Suppressor macrophage (primary cell): ENCODE data around the gene MAGEA10.
"Not testable (repeated sequence)": the region's sequence is repeated elsewhere in the genome, so short reads cannot be mapped to it uniquely, and the experiment has no call there.

Experiments
- DNase-seq, 4 experiments: peaks; one replicate each; pipeline ENCODE4 v3.0.0-alpha.2; 2020 to 2022
- total RNA-seq, 17 experiments: gene quantifications; one replicate each; lab custom pipeline; 2026; ENCODE audit warnings: mixed read lengths in 6 of 17, inconsistent platforms in 3 of 17; lab: John Stamatoyannopoulos, UW

The MAGEA10 gene
- 0 to 0.66 (median 0) reads per million in 17 experiments for total RNA-seq

- no peak for DNase-seq
These were observed at the start of gene MAGEA10 for GRCh38 chrX:152138388-152138784. Gene MAGEA10 (minus strand): TSS chrX:152138577. CDS start chrX:152135620, 2,957 bp downstream.

- no peak for DNase-seq
These were observed 39.3 kb upstream of the MAGEA10 start for GRCh38 chrX:152177497-152178269.

DNA sequence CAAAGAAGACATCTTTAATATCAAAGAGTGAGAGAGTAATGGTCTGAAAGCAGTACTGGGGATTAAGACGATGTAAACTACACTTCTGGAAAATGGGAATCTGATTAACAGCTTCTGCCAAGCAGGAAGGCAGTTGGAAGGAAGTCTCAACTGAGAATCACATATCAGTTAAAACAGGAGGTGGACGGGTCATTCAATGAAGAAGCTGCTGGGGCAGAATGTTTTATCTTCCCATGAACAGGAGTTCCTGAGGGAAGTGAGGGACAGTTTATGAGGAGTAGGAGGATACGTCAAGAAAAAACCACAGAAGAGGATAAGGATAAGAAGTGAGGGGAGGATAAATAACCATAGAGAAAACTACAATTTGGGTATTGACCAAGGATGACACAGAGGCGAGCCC is 38.7 kb upstream of the MAGEA10 start:
- no peak for DNase-seq

DNA sequence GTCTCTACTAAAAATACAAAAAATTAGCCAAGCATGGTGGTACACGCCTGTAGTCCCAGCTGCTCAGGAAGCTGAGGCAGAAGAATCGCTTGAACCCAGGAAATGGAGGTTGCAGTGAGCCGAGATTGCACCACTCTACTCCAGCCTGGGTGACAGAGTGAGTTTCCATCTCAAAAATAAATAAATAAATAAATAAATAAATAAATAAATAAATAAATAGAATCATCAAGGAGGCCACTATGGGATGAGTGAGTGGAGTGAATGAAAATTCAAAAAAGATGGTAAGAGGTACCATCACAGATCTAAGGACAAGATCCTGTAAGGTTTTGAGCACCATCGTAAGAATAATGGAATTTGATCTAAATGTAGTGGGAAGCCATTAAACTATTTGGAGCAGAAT is 37.5 kb upstream of the MAGEA10 start:
- not testable (repeated sequence) for DNase-seq

DNA sequence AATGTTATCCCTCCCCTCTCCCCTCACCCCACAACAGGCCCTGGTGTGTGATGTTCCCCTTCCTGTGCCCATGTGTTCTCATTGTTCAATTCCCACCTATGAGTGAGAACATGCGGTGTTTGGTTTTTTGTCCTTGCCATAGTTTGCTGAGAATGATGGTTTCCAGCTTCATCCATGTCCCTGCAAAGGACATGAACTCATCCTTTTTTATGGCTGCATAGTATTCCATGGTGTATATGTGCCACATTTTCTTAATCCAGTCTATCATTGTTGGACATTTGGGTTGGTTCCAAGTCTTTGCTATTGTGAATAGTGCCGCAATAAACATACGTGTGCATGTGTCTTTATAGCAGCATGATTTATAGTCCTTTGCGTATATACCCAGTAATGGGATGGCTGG is 35.5 kb upstream of the MAGEA10 start:
- DNase-seq: not testable (repeated sequence)

GRCh38 chrX:152170621-152171020 is 32.2 kb upstream of the MAGEA10 start:
- DNase-seq: no peak

DNA sequence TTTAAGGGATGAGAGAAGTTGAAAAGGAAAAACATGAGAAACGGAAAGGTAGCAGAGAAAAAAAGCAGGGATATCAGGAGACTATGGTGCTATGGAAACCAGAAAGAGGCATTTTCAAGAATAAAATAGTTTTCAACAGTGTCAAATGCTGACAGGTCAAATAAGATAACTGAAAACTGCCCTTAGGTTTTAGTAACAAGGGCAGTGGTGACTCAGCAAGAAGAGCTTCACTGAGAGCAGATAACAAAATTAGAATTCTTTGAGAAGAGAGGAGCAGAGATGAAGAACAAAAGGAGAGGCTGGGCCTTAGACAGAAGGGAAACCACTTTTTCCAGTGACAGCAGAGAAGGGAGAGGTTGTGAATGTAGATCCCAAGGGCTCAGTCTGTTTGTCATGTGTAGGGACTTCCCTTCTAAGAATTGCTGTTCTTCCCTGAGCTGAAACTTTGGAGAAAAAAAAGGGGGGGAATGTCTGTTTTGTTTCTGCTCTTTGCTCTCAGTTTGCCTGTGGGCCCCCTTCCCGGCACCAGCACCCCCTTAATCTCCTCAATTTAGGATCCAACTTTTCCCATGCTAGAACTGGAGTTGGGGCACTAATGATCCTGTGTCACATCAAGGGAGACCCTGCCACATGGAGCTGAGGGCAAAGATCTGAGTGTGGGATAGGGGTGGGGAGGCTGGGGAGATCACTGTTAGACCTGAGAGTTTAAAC is 26.8 kb upstream of the MAGEA10 start:
- DNase-seq: no peak

DNA sequence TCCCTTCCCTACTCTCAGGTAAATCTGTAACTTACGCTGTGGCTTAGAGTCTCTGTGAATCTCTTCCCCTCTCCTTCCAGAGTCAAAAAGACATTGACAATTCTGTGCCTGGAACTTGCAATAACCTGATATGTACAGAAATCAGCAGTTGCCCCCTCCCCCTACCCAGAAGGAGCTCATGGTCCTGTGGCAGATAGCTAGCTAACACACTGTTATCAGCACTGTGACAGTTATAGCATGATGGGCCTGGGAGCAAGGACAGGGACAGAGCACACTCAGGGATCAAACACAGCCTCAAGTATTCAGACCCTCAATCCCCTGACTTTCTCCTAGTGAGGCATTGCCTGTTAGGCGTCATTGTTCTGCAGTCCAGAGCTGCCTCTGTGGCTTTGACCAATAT is 18.7 kb upstream of the MAGEA10 start:
- DNase-seq: no peak

DNA sequence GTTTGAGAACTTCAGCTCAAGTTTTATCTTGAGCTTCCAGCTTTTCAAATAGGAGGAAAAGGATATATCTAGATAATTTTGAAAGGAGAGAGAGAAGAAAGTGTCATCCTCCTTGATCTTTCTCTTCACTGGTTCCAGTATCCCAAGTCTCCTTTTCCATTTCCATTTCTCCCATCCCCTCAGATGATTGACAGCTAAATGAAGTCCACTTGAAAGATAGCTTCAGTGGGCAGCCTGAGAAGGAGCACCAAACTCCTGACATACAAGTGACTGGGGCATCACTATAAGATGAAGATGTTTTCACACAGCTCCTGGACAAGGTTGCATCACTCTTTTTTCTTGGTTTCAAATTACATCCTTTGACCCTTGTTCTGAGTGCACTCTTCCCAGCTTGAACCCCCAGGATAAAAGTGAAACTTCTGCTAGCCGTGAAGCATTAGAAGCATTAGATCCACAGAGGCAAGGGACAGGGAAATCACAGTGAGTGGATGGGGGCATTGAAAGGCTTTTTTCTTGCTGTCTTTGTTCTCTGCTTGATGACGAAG is 17.5 kb upstream of the MAGEA10 start:
- no peak for DNase-seq

DNA sequence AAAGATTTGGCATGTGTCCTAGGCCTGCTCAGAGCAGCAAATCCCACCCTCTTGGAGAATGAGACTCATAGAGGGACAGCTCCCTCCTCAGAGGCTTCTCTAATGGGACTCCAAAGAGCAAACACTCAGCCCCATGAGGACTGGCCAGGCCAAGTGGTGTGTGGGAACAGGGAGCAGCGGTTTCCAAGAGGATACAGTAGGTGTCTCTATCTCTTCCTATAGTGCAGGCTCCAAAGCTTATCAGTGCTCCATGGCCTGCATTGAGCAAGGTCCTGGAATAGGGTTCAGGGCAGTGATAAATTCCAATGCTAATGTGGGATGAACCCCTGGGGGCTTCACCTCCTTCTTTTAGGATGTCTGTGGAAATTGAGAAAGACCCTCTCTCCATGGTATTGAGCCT is 15.7 kb upstream of the MAGEA10 start:
- DNase-seq: no peak

GRCh38 chrX:152151256-152151655 is 12.9 kb upstream of the MAGEA10 start:
- no peak for DNase-seq

- DNase-seq: no peak
These were observed 11.3 kb upstream of the MAGEA10 start for GRCh38 chrX:152149648-152150047.

DNA sequence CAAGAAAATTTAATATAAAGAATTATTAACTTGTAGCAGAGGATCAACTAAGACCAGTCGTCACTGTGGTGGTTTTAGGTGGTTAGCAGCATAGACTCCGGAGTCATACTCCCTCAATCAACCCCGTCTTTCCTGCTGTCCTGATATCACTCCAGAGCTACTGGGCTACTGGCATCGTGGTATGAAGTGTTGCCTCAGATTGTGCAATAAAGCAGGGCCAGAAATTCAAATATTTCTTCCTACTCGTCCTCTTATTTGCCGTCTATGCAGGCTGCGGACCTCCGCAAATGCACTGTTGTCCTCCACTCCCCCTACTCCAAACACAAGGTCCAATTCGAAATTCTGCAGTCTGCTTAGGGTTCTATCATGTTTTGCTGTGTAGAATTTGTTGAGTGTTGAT is 1.2 kb upstream of the MAGEA10 start:
- no peak for DNase-seq

DNA sequence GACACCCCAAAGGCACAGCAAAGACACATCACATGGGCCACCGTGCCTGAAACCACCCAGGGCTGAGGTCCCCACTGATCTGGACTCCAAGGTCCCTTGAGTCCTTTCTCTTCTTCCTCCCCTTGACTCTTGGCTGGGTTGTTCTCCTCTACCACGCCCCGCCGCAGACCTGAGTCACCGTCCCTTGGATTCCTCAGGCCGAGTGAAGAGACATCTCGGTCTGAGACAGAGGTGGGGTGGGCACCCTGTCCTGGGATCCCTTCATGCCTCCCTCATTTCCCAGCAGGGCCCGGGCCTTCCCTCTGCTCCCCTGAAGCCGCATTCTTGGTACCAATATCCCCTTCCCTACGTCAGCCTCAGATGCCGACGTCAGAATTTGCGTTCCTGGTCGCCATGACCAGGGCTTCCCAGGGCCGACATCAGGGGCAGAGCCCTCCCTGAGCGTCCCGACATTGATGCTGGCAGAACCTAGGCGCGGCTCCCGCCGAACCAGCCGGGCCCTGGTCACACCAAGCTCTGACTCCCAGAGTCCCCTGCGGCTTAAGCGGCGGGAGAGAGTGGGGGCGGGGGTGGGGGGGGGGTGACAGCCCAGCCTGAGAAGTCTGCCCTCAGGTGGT is 498 bp downstream of the MAGEA10 start:
- DNase-seq: no peak

DNA sequence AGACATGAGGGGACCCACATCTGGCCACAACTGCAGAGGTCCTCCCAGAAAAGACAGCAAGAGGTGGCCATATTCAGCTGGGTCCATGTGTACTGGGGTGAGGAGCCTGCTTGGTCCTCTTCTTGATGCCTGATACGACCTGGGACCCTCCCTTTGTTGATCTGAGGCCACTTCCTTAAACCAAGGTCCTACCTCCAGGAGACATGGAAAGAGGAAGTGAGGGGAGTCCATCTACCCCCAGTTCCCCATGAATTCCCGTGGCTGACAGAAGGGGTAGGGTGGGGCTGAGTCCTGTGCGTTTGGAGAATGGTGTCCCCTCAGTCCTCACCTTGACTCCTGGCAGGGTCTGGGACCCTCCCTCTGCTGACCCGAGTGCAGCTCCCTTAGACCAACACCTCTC is 2.1 kb downstream of the MAGEA10 start:
- no peak for DNase-seq

- no peak for DNase-seq
These were observed 6.9 kb downstream of the MAGEA10 start for GRCh38 chrX:152131525-152131924.

DNA sequence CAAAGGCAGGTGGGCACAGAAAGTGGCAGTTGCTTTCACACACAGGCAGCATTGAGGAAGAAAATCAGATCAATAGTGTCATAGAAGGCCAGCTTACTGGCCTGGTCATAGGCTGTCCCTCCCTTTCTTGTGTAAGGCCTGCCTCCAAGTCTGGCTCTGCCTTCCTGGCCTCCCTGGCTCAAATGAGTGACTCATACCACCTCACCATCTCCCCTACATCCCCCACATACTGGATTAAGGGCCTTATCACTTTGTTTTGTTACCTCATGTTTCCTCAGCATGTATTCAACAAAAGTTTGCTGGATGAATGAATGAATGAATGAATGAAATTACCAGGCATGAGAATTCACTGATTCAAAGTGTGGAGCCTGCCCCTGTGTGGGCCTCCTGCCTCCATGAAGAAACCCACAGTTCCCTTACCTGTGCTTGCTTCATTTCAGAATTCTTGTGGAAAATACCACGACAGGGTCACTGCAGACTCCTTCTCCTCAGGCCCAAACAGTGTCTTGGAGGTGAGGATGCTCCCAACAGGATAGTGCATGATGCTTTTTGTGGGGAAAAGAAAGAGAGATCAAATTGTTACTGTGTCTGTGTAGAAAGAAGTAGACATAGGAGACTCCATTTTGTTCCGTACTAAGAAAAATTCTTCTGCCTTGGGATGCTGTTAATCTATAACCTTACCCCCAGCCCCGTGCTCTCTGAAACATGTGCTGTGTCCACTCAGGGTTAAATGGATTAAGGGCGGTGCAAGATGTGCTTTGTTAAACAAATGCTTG is 9.1 kb downstream of the MAGEA10 start:
- DNase-seq: not testable (repeated sequence)

DNA sequence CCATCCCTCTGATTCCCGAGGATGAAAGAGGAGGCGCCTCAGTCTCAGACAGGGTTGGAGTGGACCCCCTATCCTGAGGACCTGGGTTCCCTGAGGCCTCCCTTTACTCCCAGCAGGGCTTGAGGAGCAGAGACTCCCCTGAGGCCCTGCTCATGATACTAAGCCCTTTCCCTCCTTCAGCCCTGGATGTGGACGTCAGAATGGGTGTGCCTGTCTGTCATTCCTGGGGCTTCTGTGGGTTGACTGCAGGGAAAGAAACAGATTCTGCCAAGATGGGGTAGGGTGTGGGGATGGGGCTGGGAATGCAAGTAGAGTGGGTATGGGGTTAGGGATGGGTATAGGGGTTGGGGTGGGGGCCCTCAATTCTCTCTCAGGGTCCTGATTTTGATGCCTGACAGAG is 21.1 kb downstream of the MAGEA10 start:
- DNase-seq: no peak

DNA sequence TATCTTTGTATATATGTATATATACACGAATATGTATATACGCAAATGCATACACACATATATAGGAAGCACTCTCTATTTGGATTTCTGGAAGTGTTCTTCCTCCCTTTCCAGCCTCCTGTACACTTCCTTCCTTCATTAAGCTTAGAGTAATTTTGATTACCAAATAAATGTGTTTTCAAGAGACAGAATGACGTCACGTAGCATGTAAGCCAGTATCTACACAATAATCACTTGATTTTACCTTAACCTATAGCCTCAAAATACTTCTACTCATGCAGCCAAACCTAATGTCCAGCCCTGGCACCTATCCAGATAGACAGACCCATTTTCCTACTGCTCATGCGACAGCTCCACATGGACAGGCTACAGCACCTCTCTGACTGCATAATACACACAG is 29.9 kb downstream of the MAGEA10 start:
- DNase-seq: no peak

- no peak for DNase-seq
These were observed 34.5 kb downstream of the MAGEA10 start for GRCh38 chrX:152103866-152104265.

GRCh38 chrX:152086141-152086540 is 52.2 kb downstream of the MAGEA10 start:
- no peak for DNase-seq
